Measurements from ENCODE around the gene SALL3. TPM values are rescaled to one million over a fixed set of nuclear protein-coding genes. Genes with fewer than 3 reads are reported as not detected.

The SALL3 gene
- polyA plus RNA-seq, 3 donors = 9.8 to 13.8 (median 11.5) TPM

GRCh38 chr18:78979056-78979729, 425 bp upstream of the SALL3 start:
- no peak for DNase-seq

- no peak for DNase-seq
Measured at GRCh38 chr18:78980279-78980771, 707 bp downstream of the SALL3 start.

GRCh38 chr18:78980777-78981380, 1.3 kb downstream of the SALL3 start:
- no peak for DNase-seq

GRCh38 chr18:78981394-78981831, 1.8 kb downstream of the SALL3 start:
- no peak for DNase-seq

GRCh38 chr18:78981989-78982620, 2.5 kb downstream of the SALL3 start:
- DNase-seq = no peak

- no peak for DNase-seq
Measured at GRCh38 chr18:78983512-78983911, 3.9 kb downstream of the SALL3 start.

GRCh38 chr18:78984941-78985784, 5.5 kb downstream of the SALL3 start:
- no peak for DNase-seq

- no peak for DNase-seq
Measured at GRCh38 chr18:78986018-78986481, 6.4 kb downstream of the SALL3 start.

- no peak for DNase-seq
Measured at GRCh38 chr18:78991446-78991845, 11.8 kb downstream of the SALL3 start.

- no peak for DNase-seq
Measured at GRCh38 chr18:78992041-78993011, 12.7 kb downstream of the SALL3 start.

GRCh38 chr18:78993014-78993926, 13.7 kb downstream of the SALL3 start:
- no peak for DNase-seq

- DNase-seq = no peak
Measured at GRCh38 chr18:78994000-78994399, 14.4 kb downstream of the SALL3 start.

GRCh38 chr18:78994531-78994930, 14.9 kb downstream of the SALL3 start:
- DNase-seq = no peak

GRCh38 chr18:78994977-78995582, 15.5 kb downstream of the SALL3 start:
- DNase-seq = no peak

- DNase-seq = no peak
Measured at GRCh38 chr18:78995740-78996395, 16.2 kb downstream of the SALL3 start.

- no peak for DNase-seq
Measured at GRCh38 chr18:78996741-78997490, 17.3 kb downstream of the SALL3 start.

- DNase-seq = no peak
Measured at GRCh38 chr18:78998371-78999071, 18.9 kb downstream of the SALL3 start.

Data from renal pelvis (tissue), 4 donors.